ENCODE data around the gene C6orf62.

C6orf62 gene

GRCh38 chr6:24720604-24721460 lies 1.9 kb upstream of the C6orf62 start (continued):
- TF ChIP-seq, protein P1, sequence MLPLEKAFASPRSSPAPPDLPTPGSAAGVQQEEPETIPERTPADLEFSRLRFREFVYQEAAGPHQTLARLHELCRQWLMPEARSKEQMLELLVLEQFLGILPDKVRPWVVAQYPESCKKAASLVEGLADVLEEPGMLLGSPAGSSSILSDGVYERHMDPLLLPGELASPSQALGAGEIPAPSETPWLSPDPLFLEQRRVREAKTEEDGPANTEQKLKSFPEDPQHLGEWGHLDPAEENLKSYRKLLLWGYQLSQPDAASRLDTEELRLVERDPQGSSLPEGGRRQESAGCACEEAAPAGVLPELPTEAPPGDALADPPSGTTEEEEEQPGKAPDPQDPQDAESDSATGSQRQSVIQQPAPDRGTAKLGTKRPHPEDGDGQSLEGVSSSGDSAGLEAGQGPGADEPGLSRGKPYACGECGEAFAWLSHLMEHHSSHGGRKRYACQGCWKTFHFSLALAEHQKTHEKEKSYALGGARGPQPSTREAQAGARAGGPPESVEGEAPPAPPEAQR (tag by site-specific recombination; IDR thresholded peaks at IDR 0.05): 0 out of 2 replicates have a peak, but pooled peaks have one; percentile 28
- no peak for TF ChIP-seq BCL11B (tag by site-specific recombination; IDR thresholded peaks at IDR 0.05; ENCODE audit: low read depth)
- TF ChIP-seq ZBTB26 (tag by site-specific recombination; optimal IDR thresholded peaks at IDR 0.05): peak; percentile 43
- TF ChIP-seq ZNF211 (tag by site-specific recombination; IDR thresholded peaks at IDR 0.05; ENCODE audit: low read depth): no peak
- TF ChIP-seq ZNF404 (tag by site-specific recombination; IDR thresholded peaks at IDR 0.05): no peak
- peak; percentile 4; the same call in 1 of the 2 replicates for TF ChIP-seq ZSCAN30 (tag by site-specific recombination; IDR thresholded peaks at IDR 0.05)
- TF ChIP-seq KLF16 (tag by site-specific recombination; IDR thresholded peaks at IDR 0.05): peak; percentile 83
- TF ChIP-seq ZBTB8A (tag by site-specific recombination; IDR thresholded peaks at IDR 0.05): no peak; the same call in 1 of the 2 replicates
- TF ChIP-seq, protein P2, sequence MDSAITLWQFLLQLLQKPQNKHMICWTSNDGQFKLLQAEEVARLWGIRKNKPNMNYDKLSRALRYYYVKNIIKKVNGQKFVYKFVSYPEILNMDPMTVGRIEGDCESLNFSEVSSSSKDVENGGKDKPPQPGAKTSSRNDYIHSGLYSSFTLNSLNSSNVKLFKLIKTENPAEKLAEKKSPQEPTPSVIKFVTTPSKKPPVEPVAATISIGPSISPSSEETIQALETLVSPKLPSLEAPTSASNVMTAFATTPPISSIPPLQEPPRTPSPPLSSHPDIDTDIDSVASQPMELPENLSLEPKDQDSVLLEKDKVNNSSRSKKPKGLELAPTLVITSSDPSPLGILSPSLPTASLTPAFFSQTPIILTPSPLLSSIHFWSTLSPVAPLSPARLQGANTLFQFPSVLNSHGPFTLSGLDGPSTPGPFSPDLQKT (IDR thresholded peaks at IDR 0.05; ENCODE audit: borderline replicate concordance, low read depth, low read length): no peak
- TF ChIP-seq WT1 (tag by site-specific recombination; IDR thresholded peaks at IDR 0.05): 0 out of 2 replicates have a peak, but pooled peaks have one; percentile 7
- no peak for TF ChIP-seq SCRT2 (tag by site-specific recombination; IDR thresholded peaks at IDR 0.05)
- TF ChIP-seq ZNF830 (tag by site-specific recombination; IDR thresholded peaks at IDR 0.05; ENCODE audit: low read depth): no peak
- 0 out of 2 replicates have a peak, but pooled peaks have one; percentile 18 for TF ChIP-seq ZNF610 (tag by site-specific recombination; IDR thresholded peaks at IDR 0.05; ENCODE audit: borderline replicate concordance)
- peak; percentile 77 for TF ChIP-seq IKZF3 (tag by site-specific recombination; IDR thresholded peaks at IDR 0.05)
- no peak for TF ChIP-seq ZNF335 (tag by site-specific recombination; conservative IDR thresholded peaks at IDR 0.05)
- 0 out of 2 replicates have a peak, but pooled peaks have one; percentile 23 for TF ChIP-seq KLF9 (tag by site-specific recombination; IDR thresholded peaks at IDR 0.05; ENCODE audit: low read depth)
- TF ChIP-seq ZNF112 (tag by site-specific recombination; IDR thresholded peaks at IDR 0.05): no peak
- no peak for TF ChIP-seq BCL11A (tag by site-specific recombination; IDR thresholded peaks at IDR 0.05; ENCODE audit: low read depth)
- TF ChIP-seq KLF1 (tag by site-specific recombination; IDR thresholded peaks at IDR 0.05): no peak; the same call in 1 of the 2 replicates
- no peak for TF ChIP-seq ZNF184 (tag by site-specific recombination; IDR thresholded peaks at IDR 0.05)
- TF ChIP-seq GFI1B (tag by site-specific recombination; IDR thresholded peaks at IDR 0.05): no peak
- TF ChIP-seq ZFHX2 (tag by site-specific recombination; conservative IDR thresholded peaks at IDR 0.05): peak; percentile 82
- TF ChIP-seq ZNF837 (tag by site-specific recombination; IDR thresholded peaks at IDR 0.05): no peak
- TF ChIP-seq ZNF157 (tag by site-specific recombination; IDR thresholded peaks at IDR 0.05): no peak
- TF ChIP-seq ZFP69B (tag by site-specific recombination; IDR thresholded peaks at IDR 0.05): 0 out of 2 replicates have a peak, but pooled peaks have one; percentile 9
- no peak for TF ChIP-seq ZNF223 (tag by site-specific recombination; IDR thresholded peaks at IDR 0.05)
- TF ChIP-seq, protein P3, sequence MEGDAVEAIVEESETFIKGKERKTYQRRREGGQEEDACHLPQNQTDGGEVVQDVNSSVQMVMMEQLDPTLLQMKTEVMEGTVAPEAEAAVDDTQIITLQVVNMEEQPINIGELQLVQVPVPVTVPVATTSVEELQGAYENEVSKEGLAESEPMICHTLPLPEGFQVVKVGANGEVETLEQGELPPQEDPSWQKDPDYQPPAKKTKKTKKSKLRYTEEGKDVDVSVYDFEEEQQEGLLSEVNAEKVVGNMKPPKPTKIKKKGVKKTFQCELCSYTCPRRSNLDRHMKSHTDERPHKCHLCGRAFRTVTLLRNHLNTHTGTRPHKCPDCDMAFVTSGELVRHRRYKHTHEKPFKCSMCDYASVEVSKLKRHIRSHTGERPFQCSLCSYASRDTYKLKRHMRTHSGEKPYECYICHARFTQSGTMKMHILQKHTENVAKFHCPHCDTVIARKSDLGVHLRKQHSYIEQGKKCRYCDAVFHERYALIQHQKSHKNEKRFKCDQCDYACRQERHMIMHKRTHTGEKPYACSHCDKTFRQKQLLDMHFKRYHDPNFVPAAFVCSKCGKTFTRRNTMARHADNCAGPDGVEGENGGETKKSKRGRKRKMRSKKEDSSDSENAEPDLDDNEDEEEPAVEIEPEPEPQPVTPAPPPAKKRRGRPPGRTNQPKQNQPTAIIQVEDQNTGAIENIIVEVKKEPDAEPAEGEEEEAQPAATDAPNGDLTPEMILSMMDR (tag by site-specific recombination; IDR thresholded peaks at IDR 0.05): no peak; the same call in 1 of the 2 replicates
- peak; percentile 85 for TF ChIP-seq ZNF660 (tag by site-specific recombination; IDR thresholded peaks at IDR 0.05)
- TF ChIP-seq RBAK (tag by site-specific recombination; IDR thresholded peaks at IDR 0.05): no peak
- no peak for TF ChIP-seq ZNF670 (tag by site-specific recombination; IDR thresholded peaks at IDR 0.05; ENCODE audit: low read depth)
- TF ChIP-seq MZF1 (tag by site-specific recombination; IDR thresholded peaks at IDR 0.05; ENCODE audit: borderline replicate concordance): no peak
- TF ChIP-seq, protein P4, sequence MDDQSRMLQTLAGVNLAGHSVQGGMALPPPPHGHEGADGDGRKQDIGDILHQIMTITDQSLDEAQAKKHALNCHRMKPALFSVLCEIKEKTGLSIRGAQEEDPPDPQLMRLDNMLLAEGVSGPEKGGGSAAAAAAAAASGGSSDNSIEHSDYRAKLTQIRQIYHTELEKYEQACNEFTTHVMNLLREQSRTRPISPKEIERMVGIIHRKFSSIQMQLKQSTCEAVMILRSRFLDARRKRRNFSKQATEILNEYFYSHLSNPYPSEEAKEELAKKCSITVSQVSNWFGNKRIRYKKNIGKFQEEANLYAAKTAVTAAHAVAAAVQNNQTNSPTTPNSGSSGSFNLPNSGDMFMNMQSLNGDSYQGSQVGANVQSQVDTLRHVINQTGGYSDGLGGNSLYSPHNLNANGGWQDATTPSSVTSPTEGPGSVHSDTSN (CRISPR knock-in tag; IDR thresholded peaks at IDR 0.05): no peak
- TF ChIP-seq ZNF777 (tag by site-specific recombination; IDR thresholded peaks at IDR 0.05; ENCODE audit: borderline replicate concordance): no peak
- TF ChIP-seq ZNF121 (tag by site-specific recombination; IDR thresholded peaks at IDR 0.05): no peak
- TF ChIP-seq KLF7 (tag by site-specific recombination; IDR thresholded peaks at IDR 0.05; ENCODE audit: borderline replicate concordance): peak; percentile 90

Measured in HEK293 (cell line).